HepG2 (cell line): ENCODE results near the gene CYP2W1. TPM values are rescaled to one million over a fixed set of nuclear protein-coding genes. Genes with fewer than 3 reads are reported as not detected.

ENCODE experiments used
- CEBPB ChIP-seq: IDR thresholded peaks from 2 replicates; pipeline ENCODE4 v1.6.1; 2011; ENCODE audit warnings: low read depth, low read length, improper control_type of control experiment, borderline replicate concordance
- GATA4 ChIP-seq: sonication (generic); IDR thresholded peaks from 2 replicates; pipeline ENCODE4 v1.6.1; 2016; ENCODE audit warnings: antibody characterized with exemption, low read depth, borderline replicate concordance
- HNRNPK ChIP-seq: fragments of 200-400 bp; formaldehyde crosslinking; IDR thresholded peaks from 2 replicates; pipeline ENCODE4 v1.6.1; 2018; ENCODE audit warnings: low read length, low read depth, moderate library complexity, mild to moderate bottlenecking; ENCODE audit not compliant: poor library complexity, severe bottlenecking
- KMT2A ChIP-seq: sonication (generic); formaldehyde crosslinking; IDR thresholded peaks from 2 replicates; pipeline ENCODE4 v1.4.0; 2020; ENCODE audit warnings: missing genetic modification reagents
- MTA1 ChIP-seq: sonication (generic); formaldehyde crosslinking; IDR thresholded peaks from 2 replicates; pipeline ENCODE4 v1.4.0; 2020; ENCODE audit warnings: missing genetic modification reagents, mild to moderate bottlenecking, borderline replicate concordance
- NFIB ChIP-seq: sonication (generic); formaldehyde crosslinking; IDR thresholded peaks from 2 replicates; pipeline ENCODE4 v1.9.0; 2021; ENCODE audit warnings: missing genetic modification reagents, mild to moderate bottlenecking, borderline replicate concordance
- NFKBIZ ChIP-seq: IDR thresholded peaks from 2 replicates; pipeline ENCODE4 v1.6.1; 2018; ENCODE audit warnings: missing genetic modification reagents, missing compliant biosample characterization
- NFYB ChIP-seq: sonication (generic); formaldehyde crosslinking; IDR thresholded peaks from 2 replicates; pipeline ENCODE4 v1.4.0; 2020; ENCODE audit warnings: missing genetic modification reagents
- PCBP2 ChIP-seq: fragments of 200-400 bp; formaldehyde crosslinking; optimal IDR thresholded peaks from 2 replicates; pipeline ENCODE3; 2018; ENCODE audit warnings: low read length, low read depth; ENCODE audit not compliant: poor library complexity, severe bottlenecking
- PHF20 ChIP-seq: sonication (generic); formaldehyde crosslinking; IDR thresholded peaks from 2 replicates; pipeline ENCODE4 v1.5.0; 2020; ENCODE audit warnings: mild to moderate bottlenecking, missing genetic modification reagents
- PRDM4 ChIP-seq: sonication (generic); formaldehyde crosslinking; IDR thresholded peaks from 2 replicates; pipeline ENCODE4 v1.9.0; 2021; ENCODE audit warnings: missing genetic modification reagents, borderline replicate concordance
- RCOR2 ChIP-seq: IDR thresholded peaks from 2 replicates; pipeline ENCODE4 v1.6.1; 2016; ENCODE audit warnings: missing biosample characterization, missing genetic modification reagents
- TBX3 ChIP-seq: fragments of 450-650 bp; IDR thresholded peaks from 2 replicates; pipeline ENCODE4 v1.6.1; 2017; ENCODE audit warnings: antibody characterized with exemption, mild to moderate bottlenecking, inconsistent platforms, borderline replicate concordance
- ZFP62 ChIP-seq: sonication (generic); formaldehyde crosslinking; IDR thresholded peaks from 2 replicates; pipeline ENCODE4 v1.4.0; 2020; ENCODE audit warnings: missing genetic modification reagents
- ZFP90 ChIP-seq: sonication (generic); formaldehyde crosslinking; IDR thresholded peaks from 2 replicates; pipeline ENCODE4 v1.8.0; 2022; ENCODE audit warnings: missing genetic modification reagents, mild to moderate bottlenecking, inconsistent platforms, borderline replicate concordance
- ZMAT3 ChIP-seq: sonication (generic); formaldehyde crosslinking; conservative IDR thresholded peaks from 2 replicates; pipeline ENCODE4 v1.7.0; 2021; ENCODE audit warnings: missing genetic modification reagents
- ZNF124 ChIP-seq: sonication (generic); formaldehyde crosslinking; IDR thresholded peaks from 2 replicates; pipeline ENCODE4 v1.4.0; 2020; ENCODE audit warnings: missing genetic modification reagents
- ZNF605 ChIP-seq: sonication (generic); formaldehyde crosslinking; IDR thresholded peaks from 2 replicates; pipeline ENCODE4 v1.8.0; 2022; ENCODE audit warnings: mild to moderate bottlenecking, missing genetic modification reagents
- ZNF614 ChIP-seq: IDR thresholded peaks from 2 replicates; pipeline ENCODE4 v1.6.1; 2018; ENCODE audit warnings: missing biosample characterization, missing genetic modification reagents, inconsistent platforms, borderline replicate concordance
- ZNF652 ChIP-seq: IDR thresholded peaks from 2 replicates; pipeline ENCODE4 v1.6.1; 2016; ENCODE audit warnings: low read depth, borderline replicate concordance
- polyA plus RNA-seq, 8 experiments: library from polyadenylated mRNA; depleted of rRNA in 3 of 8; stranded (reverse) in 7 of 8; unstranded in 1 of 8; fragments of >200 nt; fragmentation: Illumina TruSeq in 4 of 8; extraction: Trizol in 4 of 8; gene quantifications; 2 replicates each; pipeline versions ENCODE4 v1.2.1 to v1.2.3, GENCODE V29; 2011 to 2016; ENCODE audit warnings: low read depth in 4 of 8, missing spikeins in 1 of 8, mixed read lengths in 1 of 8; ENCODE audit not compliant: insufficient read depth in 1 of 8
- total RNA-seq, 5 experiments: library from RNA; depleted of rRNA; stranded (reverse); fragments of >200 nt; fragmentation: Illumina TruSeq; extraction: Trizol; gene quantifications; 2 replicates each; pipeline ENCODE4 v1.2.3, GENCODE V29; 2016; ENCODE audit warnings: low read depth in 1 of 5
- TF ChIP-seq, protein P1 (sequence below): IDR thresholded peaks from 2 replicates; pipeline ENCODE4 v1.4.0; 2020; ENCODE audit warnings: mild to moderate bottlenecking, missing genetic modification reagents
- TF ChIP-seq, protein P2 (sequence below): IDR thresholded peaks from 2 replicates; pipeline ENCODE4 v1.6.1; 2016; ENCODE audit warnings: mild to moderate bottlenecking, missing biosample characterization, missing genetic modification reagents
- TF ChIP-seq, protein P3 (sequence below): sonication (generic); formaldehyde crosslinking; IDR thresholded peaks from 2 replicates; pipeline ENCODE4 v1.8.1; 2023; ENCODE audit warnings: mild to moderate bottlenecking, missing genetic modification reagents, borderline replicate concordance

CYP2W1 gene
- total and polyA plus RNA-seq, 2 of the 13 experiments (the other 11 are each of a cell fraction or from before 2014, with no cell fraction given), result 19.5 to 31.7 TPM

- TF ChIP-seq, protein P1, sequence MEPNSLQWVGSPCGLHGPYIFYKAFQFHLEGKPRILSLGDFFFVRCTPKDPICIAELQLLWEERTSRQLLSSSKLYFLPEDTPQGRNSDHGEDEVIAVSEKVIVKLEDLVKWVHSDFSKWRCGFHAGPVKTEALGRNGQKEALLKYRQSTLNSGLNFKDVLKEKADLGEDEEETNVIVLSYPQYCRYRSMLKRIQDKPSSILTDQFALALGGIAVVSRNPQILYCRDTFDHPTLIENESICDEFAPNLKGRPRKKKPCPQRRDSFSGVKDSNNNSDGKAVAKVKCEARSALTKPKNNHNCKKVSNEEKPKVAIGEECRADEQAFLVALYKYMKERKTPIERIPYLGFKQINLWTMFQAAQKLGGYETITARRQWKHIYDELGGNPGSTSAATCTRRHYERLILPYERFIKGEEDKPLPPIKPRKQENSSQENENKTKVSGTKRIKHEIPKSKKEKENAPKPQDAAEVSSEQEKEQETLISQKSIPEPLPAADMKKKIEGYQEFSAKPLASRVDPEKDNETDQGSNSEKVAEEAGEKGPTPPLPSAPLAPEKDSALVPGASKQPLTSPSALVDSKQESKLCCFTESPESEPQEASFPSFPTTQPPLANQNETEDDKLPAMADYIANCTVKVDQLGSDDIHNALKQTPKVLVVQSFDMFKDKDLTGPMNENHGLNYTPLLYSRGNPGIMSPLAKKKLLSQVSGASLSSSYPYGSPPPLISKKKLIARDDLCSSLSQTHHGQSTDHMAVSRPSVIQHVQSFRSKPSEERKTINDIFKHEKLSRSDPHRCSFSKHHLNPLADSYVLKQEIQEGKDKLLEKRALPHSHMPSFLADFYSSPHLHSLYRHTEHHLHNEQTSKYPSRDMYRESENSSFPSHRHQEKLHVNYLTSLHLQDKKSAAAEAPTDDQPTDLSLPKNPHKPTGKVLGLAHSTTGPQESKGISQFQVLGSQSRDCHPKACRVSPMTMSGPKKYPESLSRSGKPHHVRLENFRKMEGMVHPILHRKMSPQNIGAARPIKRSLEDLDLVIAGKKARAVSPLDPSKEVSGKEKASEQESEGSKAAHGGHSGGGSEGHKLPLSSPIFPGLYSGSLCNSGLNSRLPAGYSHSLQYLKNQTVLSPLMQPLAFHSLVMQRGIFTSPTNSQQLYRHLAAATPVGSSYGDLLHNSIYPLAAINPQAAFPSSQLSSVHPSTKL (CRISPR knock-in tag), result peak; percentile 69
- TF ChIP-seq MTA1 (CRISPR knock-in tag), result peak; percentile 96
- no peak for TF ChIP-seq RCOR2 (CRISPR knock-in tag)
- peak; percentile 88 for TF ChIP-seq KMT2A (CRISPR knock-in tag)
- TF ChIP-seq GATA4, result no peak
- TF ChIP-seq, protein P2, sequence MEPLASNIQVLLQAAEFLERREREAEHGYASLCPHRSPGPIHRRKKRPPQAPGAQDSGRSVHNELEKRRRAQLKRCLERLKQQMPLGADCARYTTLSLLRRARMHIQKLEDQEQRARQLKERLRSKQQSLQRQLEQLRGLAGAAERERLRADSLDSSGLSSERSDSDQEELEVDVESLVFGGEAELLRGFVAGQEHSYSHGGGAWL (CRISPR knock-in tag), result no peak; the same call in 1 of the 2 replicates
- no peak for TF ChIP-seq PRDM4 (CRISPR knock-in tag)
- TF ChIP-seq TBX3, result no peak
- TF ChIP-seq NFYB (CRISPR knock-in tag), result peak; percentile 28
- 0 out of 2 replicates have a peak, but pooled peaks have one; percentile 64 for TF ChIP-seq ZNF605 (CRISPR knock-in tag)
- TF ChIP-seq ZNF614 (CRISPR knock-in tag), result peak; percentile 98
- peak; percentile 58; the same call in 1 of the 2 replicates for TF ChIP-seq ZMAT3
- TF ChIP-seq, protein P3, sequence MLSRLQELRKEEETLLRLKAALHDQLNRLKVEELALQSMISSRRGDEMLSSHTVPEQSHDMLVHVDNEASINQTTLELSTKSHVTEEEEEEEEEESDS (CRISPR knock-in tag), result no peak
- no peak for TF ChIP-seq PCBP2
- no peak for TF ChIP-seq NFIB
- TF ChIP-seq ZFP62, result no peak
- TF ChIP-seq NFKBIZ (CRISPR knock-in tag), result peak; percentile 70
- no peak for TF ChIP-seq ZNF652 (CRISPR knock-in tag)
- TF ChIP-seq ZNF124, result peak; percentile 90
- TF ChIP-seq CEBPB, result peak; percentile 76
- peak; percentile 47 for TF ChIP-seq HNRNPK
- peak; percentile 26; the same call in 1 of the 2 replicates for TF ChIP-seq PHF20 (CRISPR knock-in tag)
- TF ChIP-seq ZFP90 (CRISPR knock-in tag), result peak; percentile 17; the same call in 1 of the 2 replicates
These were observed 10.0 kb downstream of the CYP2W1 start (continued) for GRCh38 chr7:992709-993607.
